NCI-H146 treated with DMSO at 0.1 percent for 48 hours (cell line): ENCODE measurements around the gene TACR2.

Source experiments
- DNase-seq: peaks from one replicate; lab custom pipeline; 2025; ENCODE audit not compliant: unreplicated experiment; lab: John Stamatoyannopoulos, UW

TACR2 gene

GRCh38 chr10:69405221-69405620, 11.5 kb downstream of the TACR2 start:
- no peak for DNase-seq

GRCh38 chr10:69404786-69405185, 11.9 kb downstream of the TACR2 start:
- DNase-seq: no peak

- no peak for DNase-seq
Observed at GRCh38 chr10:69403519-69403918, 13.2 kb downstream of the TACR2 start.

- no peak for DNase-seq
Observed at GRCh38 chr10:69403066-69403465, 13.7 kb downstream of the TACR2 start.

- DNase-seq: no peak
Observed at GRCh38 chr10:69402386-69402785, 14.3 kb downstream of the TACR2 start.

- DNase-seq: no peak
Observed at GRCh38 chr10:69401416-69401815, 15.3 kb downstream of the TACR2 start.

- DNase-seq: no peak
Observed at GRCh38 chr10:69400936-69401335, 15.8 kb downstream of the TACR2 start.

GRCh38 chr10:69398466-69398865, 18.3 kb downstream of the TACR2 start:
- DNase-seq: no peak

GRCh38 chr10:69397972-69398371, 18.7 kb downstream of the TACR2 start:
- no peak for DNase-seq

GRCh38 chr10:69394020-69394419, 22.7 kb downstream of the TACR2 start:
- DNase-seq: no peak

- DNase-seq: peak; percentile 51
Observed at GRCh38 chr10:69392481-69393000, 24.2 kb downstream of the TACR2 start.

GRCh38 chr10:69391158-69391557, 25.6 kb downstream of the TACR2 start:
- no peak for DNase-seq

GRCh38 chr10:69389827-69390490, 26.8 kb downstream of the TACR2 start:
- DNase-seq: no peak

- no peak for DNase-seq
Observed at GRCh38 chr10:69388488-69388887, 28.2 kb downstream of the TACR2 start.

GRCh38 chr10:69387500-69387899, 29.2 kb downstream of the TACR2 start:
- no peak for DNase-seq

GRCh38 chr10:69385454-69386350, 31.0 kb downstream of the TACR2 start:
- DNase-seq: no peak

GRCh38 chr10:69384320-69384719, 32.4 kb downstream of the TACR2 start:
- no peak for DNase-seq

- no peak for DNase-seq
Observed at GRCh38 chr10:69383558-69383957, 33.2 kb downstream of the TACR2 start.

GRCh38 chr10:69382382-69383117, 34.2 kb downstream of the TACR2 start:
- DNase-seq: no peak

- no peak for DNase-seq
Observed at GRCh38 chr10:69379800-69380199, 36.9 kb downstream of the TACR2 start.

GRCh38 chr10:69377933-69378332, 38.8 kb downstream of the TACR2 start:
- DNase-seq: no peak
